ENCODE measurements around the gene FAHD1. TPM values are rescaled to one million over a fixed set of nuclear protein-coding genes. Genes with fewer than 3 reads are reported as not detected.

The FAHD1 gene
- total RNA-seq, 4 donors from 2014 or later: 47.4 to 84.7 (median 49.1) TPM

DNA sequence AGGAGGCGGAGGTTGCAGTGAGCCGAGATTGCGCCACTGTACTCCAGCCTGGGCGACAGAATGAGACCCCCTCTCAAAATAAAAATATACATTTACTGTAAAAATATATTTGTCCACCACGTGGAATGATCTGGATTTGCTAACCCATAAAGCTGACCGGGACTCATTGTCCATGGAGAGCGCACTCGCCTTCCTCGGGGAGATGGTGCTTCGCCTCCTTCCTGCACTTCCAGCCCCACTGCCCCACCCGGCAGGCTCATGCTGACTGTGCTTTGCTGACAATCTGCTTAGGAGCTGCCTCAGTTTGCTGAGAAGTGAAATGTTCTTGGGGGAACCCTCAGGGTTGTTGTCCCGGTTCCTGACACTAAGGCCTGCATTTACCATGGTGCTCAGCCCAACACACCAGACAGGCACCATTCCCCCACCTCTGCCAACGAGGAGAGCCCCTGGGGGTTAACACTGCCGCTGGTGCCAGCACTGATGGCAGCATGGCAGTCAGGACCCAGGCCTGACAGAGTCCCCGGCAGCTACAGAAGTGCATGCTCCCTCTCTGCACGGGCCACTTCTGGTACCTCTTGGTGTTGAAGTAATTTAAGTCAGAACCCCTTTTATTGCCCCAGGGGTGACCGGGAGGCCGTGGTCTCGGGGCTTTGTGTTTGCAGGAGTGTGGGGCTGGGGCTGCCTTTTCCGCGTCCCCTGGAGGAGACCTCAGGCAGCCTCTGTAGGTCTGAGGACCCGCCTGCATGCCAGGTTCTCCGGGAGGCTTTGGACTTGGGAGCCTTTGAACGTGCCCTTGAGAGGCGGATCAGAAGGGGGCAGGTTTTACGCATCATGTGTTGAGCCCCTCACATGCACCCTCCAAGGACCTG is 41.8 kb upstream of the FAHD1 start:
- peaks cover 65% of the 10 kb centered on the region for H3K4me1 ChIP-seq
- H3K4me3 ChIP-seq: no peak overlapping the region
- no peaks in the 10 kb centered on the region for H3K27me3 ChIP-seq
- no peaks in the 10 kb centered on the region for H3K9me3 ChIP-seq
- H3K27ac ChIP-seq: no peak overlapping the region
- peaks cover 35% of the 10 kb centered on the region for H3K36me3 ChIP-seq
- TF ChIP-seq POLR2A (IDR thresholded peaks at IDR 0.05): no peak
- no peak for TF ChIP-seq POLR2AphosphoS5 (IDR thresholded peaks at IDR 0.05)
- no peak for TF ChIP-seq EP300 (IDR thresholded peaks at IDR 0.05)
- TF ChIP-seq CTCF (IDR thresholded peaks at IDR 0.05): no peak
- WGBS: 83% methylated on average over 21 of the region's 26 CpGs
- no peak for DNase-seq (ENCODE audit: low spot score in 2 of 2)

DNA sequence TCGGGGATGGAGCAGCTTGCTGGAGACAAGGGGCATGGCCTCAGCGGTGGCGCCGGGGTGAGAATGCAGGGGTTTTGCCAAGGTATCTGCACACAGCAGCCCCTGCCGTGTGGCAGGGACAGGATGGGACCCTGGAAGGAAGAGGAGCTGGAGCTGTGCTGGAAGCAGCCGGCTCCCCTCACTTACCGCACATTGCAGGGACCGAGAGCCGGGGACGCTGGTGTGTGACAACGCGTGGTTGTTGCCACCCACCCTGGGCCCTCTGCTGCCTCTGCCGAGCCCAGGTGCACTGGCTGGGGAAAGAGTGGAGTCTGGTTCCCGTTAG is 41.2 kb upstream of the FAHD1 start:
- H3K4me3 ChIP-seq: no peak overlapping the region
- H3K4me1 ChIP-seq: peaks cover 61% of the 10 kb centered on the region
- DNase-seq (ENCODE audit: low spot score in 2 of 2): no peak
- H3K27ac ChIP-seq: no peak overlapping the region
- WGBS: no CpG with 5 or more reads among the region's 14 CpGs
- no peaks in the 10 kb centered on the region for H3K27me3 ChIP-seq
- H3K36me3 ChIP-seq: peaks cover 39% of the 10 kb centered on the region
- TF ChIP-seq POLR2AphosphoS5 (IDR thresholded peaks at IDR 0.05) (no peak), CTCF (IDR thresholded peaks at IDR 0.05) (no peak), EP300 (IDR thresholded peaks at IDR 0.05) (no peak), POLR2A (IDR thresholded peaks at IDR 0.05) (no peak)
- no peaks in the 10 kb centered on the region for H3K9me3 ChIP-seq

DNA sequence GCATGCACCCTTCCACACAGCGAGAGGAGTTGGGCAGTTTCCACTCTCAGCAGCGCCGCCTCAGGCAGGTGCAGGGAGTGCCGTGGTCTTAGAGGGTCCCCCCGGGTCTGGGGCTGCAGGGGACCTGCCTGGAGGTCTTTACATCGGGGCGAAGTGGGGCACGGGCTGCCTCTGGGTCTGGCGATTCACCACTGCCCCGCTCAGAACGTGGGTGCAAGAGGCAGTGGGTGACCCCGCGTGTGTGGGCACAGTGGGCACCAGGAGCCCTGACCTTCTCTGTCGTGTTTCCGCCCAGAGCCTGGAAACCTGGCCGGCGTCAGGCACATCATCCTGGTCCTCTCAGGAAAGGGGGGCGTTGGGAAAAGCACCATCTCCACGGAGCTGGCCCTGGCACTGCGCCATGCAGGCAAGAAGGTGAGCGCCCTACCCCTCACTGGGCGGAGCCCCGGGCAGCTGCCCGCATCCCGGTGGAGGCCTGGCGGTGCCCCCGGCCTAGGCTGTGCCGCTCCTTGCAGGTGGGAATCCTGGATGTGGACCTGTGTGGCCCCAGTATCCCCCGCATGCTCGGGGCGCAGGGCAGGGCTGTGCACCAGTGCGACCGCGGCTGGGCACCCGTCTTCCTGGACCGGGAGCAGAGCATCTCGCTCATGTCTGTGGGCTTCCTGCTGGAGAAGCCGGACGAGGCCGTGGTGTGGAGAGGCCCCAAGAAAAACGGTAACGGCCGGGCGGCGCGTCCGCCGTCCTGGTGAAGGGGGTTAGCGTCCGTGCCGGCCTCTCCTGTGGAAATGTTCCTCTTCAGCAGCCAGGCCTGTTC is 40.6 kb upstream of the FAHD1 start:
- H3K4me1 ChIP-seq: peaks cover 54% of the 10 kb centered on the region
- peaks cover 45% of the 10 kb centered on the region for H3K36me3 ChIP-seq
- H3K27me3 ChIP-seq: no peaks in the 10 kb centered on the region
- 84% methylated on average over 28 of the region's 51 CpGs for WGBS
- H3K9me3 ChIP-seq: no peaks in the 10 kb centered on the region
- no peak overlapping the region for H3K4me3 ChIP-seq
- TF ChIP-seq POLR2AphosphoS5 (IDR thresholded peaks at IDR 0.05): no peak
- TF ChIP-seq POLR2A (IDR thresholded peaks at IDR 0.05): no peak
- no peak for TF ChIP-seq EP300 (IDR thresholded peaks at IDR 0.05)
- no peak for TF ChIP-seq CTCF (IDR thresholded peaks at IDR 0.05)
- no peak overlapping the region for H3K27ac ChIP-seq
- DNase-seq (ENCODE audit: low spot score in 2 of 2): no peak

- no CpG with 5 or more reads among the region's 6 CpGs for WGBS
- H3K4me1 ChIP-seq: peaks cover 50% of the 10 kb centered on the region
- TF ChIP-seq POLR2A (IDR thresholded peaks at IDR 0.05) (no peak), POLR2AphosphoS5 (IDR thresholded peaks at IDR 0.05) (no peak), EP300 (IDR thresholded peaks at IDR 0.05) (no peak), CTCF (IDR thresholded peaks at IDR 0.05) (no peak)
- peaks cover 51% of the 10 kb centered on the region for H3K36me3 ChIP-seq
- H3K27ac ChIP-seq: no peak overlapping the region
- no peaks in the 10 kb centered on the region for H3K9me3 ChIP-seq
- H3K27me3 ChIP-seq: no peaks in the 10 kb centered on the region
- H3K4me3 ChIP-seq: no peak overlapping the region
- DNase-seq (ENCODE audit: low spot score in 2 of 2): peak in 1 of 2 donors; percentile 52
Measured at GRCh38 chr16:1787056-1787321, 40.0 kb upstream of the FAHD1 start.
